Spleen (tissue), 7 donors: ENCODE measurements around the gene CMPK1.

ENCODE experiments used
- POLR2A ChIP-seq, 3 donors: fragments of 450-650 bp; IDR thresholded peaks; one replicate each; pipeline ENCODE4 v1.5.1; 2017; ENCODE audit warnings: antibody characterized with exemption in 3 of 3, mild to moderate bottlenecking in 1 of 3
- TF ChIP-seq, protein P1 (sequence below), 11 experiments: fragments of 200-600 bp in 7 of 11; fragments of 450-650 bp in 4 of 11; sonication (generic) in 4 of 11; IDR thresholded peaks in 8 of 11; conservative IDR thresholded peaks in 3 of 11; 1 replicate in 7 of 11; 2 replicates in 4 of 11; pipeline versions ENCODE4 v1.4.0 to v1.8.0; 2016 to 2021; ENCODE audit warnings: antibody characterized with exemption in 11 of 11, inconsistent platforms in 4 of 11, mild to moderate bottlenecking in 1 of 11
- donor health status: DM: no; HTN: no; CAD: no; lungs with moderate emphysema.
- donor health status: DM: no; HTN: no; CAD: no.
- donor health status: DM: no; HTN: no; CAD: no.

GRCh38 chr1:47351305-47351704 is 17.7 kb downstream of the CMPK1 start:
- TF ChIP-seq, protein P1, sequence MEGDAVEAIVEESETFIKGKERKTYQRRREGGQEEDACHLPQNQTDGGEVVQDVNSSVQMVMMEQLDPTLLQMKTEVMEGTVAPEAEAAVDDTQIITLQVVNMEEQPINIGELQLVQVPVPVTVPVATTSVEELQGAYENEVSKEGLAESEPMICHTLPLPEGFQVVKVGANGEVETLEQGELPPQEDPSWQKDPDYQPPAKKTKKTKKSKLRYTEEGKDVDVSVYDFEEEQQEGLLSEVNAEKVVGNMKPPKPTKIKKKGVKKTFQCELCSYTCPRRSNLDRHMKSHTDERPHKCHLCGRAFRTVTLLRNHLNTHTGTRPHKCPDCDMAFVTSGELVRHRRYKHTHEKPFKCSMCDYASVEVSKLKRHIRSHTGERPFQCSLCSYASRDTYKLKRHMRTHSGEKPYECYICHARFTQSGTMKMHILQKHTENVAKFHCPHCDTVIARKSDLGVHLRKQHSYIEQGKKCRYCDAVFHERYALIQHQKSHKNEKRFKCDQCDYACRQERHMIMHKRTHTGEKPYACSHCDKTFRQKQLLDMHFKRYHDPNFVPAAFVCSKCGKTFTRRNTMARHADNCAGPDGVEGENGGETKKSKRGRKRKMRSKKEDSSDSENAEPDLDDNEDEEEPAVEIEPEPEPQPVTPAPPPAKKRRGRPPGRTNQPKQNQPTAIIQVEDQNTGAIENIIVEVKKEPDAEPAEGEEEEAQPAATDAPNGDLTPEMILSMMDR (IDR thresholded peaks at IDR 0.05 in 8 of 11, conservative IDR thresholded peaks at IDR 0.05 in 3 of 11) = no peak
- TF ChIP-seq POLR2A (IDR thresholded peaks at IDR 0.05) = no peak
